SK-N-SH treated with all-trans-retinoic acid at 6 μM for 48 hours (cell line): ENCODE measurements around the gene GAREM1.

Experiments used
- ATAC-seq: fragments of 200-7000 bp; cut with Tn5 transposase; 3 replicates; pipeline ENCODE4 v1.9.1; 2020; ENCODE audit warnings: mild to moderate bottlenecking, moderate library complexity
- ARNTL ChIP-seq: fragments of 450-650 bp; formaldehyde crosslinking; IDR thresholded peaks from 2 replicates; pipeline ENCODE4 v1.5.0; 2020; ENCODE audit warnings: low read depth, mild to moderate bottlenecking, moderate library complexity, borderline replicate concordance
- BACH2 ChIP-seq: fragments of 250-450 bp; sonication (Bioruptor Pico); IDR thresholded peaks from 2 replicates; pipeline ENCODE4 v1.9.0; 2021; ENCODE audit warnings: mild to moderate bottlenecking, borderline replicate concordance
- CREB5 ChIP-seq: fragments of 250-450 bp; sonication (Bioruptor Pico); IDR thresholded peaks from 2 replicates; pipeline ENCODE4 v1.5.1; 2020; ENCODE audit warnings: low read depth, mild to moderate bottlenecking, moderate library complexity
- CSDC2 ChIP-seq: fragments of 250-450 bp; sonication (Bioruptor Pico); IDR thresholded peaks from 2 replicates; pipeline ENCODE4 v1.5.0; 2020; ENCODE audit warnings: mild to moderate bottlenecking, moderate library complexity
- CSRNP3 ChIP-seq: fragments of 250-450 bp; sonication (Bioruptor Pico); IDR thresholded peaks from 2 replicates; pipeline ENCODE4 v1.5.1; 2021; ENCODE audit warnings: mild to moderate bottlenecking, moderate library complexity
- ESRRG ChIP-seq: fragments of 250-450 bp; sonication (Bioruptor Pico); IDR thresholded peaks from 2 replicates; pipeline ENCODE4 v1.6.1; 2021; ENCODE audit warnings: mild to moderate bottlenecking
- GLIS3 ChIP-seq: fragments of 250-450 bp; sonication (Bioruptor Pico); IDR thresholded peaks from 2 replicates; pipeline ENCODE4 v1.5.0; 2020; ENCODE audit warnings: mild to moderate bottlenecking, moderate library complexity
- ISL1 ChIP-seq: fragments of 250-450 bp; sonication (Bioruptor Pico); IDR thresholded peaks from 2 replicates; pipeline ENCODE4 v2.1.2; 2022; ENCODE audit warnings: mild to moderate bottlenecking, moderate library complexity
- OSR1 ChIP-seq: fragments of 250-450 bp; sonication (Bioruptor Pico); IDR thresholded peaks from 2 replicates; pipeline ENCODE4 v1.8.0; 2022; ENCODE audit warnings: moderate library complexity, mild to moderate bottlenecking, inconsistent platforms
- PATZ1 ChIP-seq: fragments of 250-450 bp; sonication (Bioruptor Pico); IDR thresholded peaks from 2 replicates; pipeline ENCODE4 v1.8.0; 2020; ENCODE audit warnings: mild to moderate bottlenecking, moderate library complexity, borderline replicate concordance
- POU6F1 ChIP-seq: fragments of 250-450 bp; sonication (Bioruptor Pico); IDR thresholded peaks from 2 replicates; pipeline ENCODE4 v1.8.0; 2021; ENCODE audit warnings: low read depth, mild to moderate bottlenecking, moderate library complexity, borderline replicate concordance
- PPARA ChIP-seq: fragments of 250-450 bp; sonication (Bioruptor Pico); IDR thresholded peaks from 2 replicates; pipeline ENCODE4 v1.5.0; 2020; ENCODE audit warnings: mild to moderate bottlenecking, borderline replicate concordance
- RARB ChIP-seq: fragments of 250-450 bp; sonication (Bioruptor Pico); IDR thresholded peaks from 2 replicates; pipeline ENCODE4 v1.8.0; 2021; ENCODE audit warnings: mild to moderate bottlenecking, moderate library complexity
- SNAI2 ChIP-seq: fragments of 250-450 bp; sonication (Bioruptor Pico); IDR thresholded peaks from 2 replicates; pipeline ENCODE4 v1.5.0; 2020; ENCODE audit warnings: mild to moderate bottlenecking, moderate library complexity
- TCF4 ChIP-seq: fragments of 250-450 bp; sonication (Bioruptor Pico); IDR thresholded peaks from 2 replicates; pipeline ENCODE4 v1.8.0; 2021; ENCODE audit warnings: mild to moderate bottlenecking, moderate library complexity, borderline replicate concordance
- TOX ChIP-seq: fragments of 250-450 bp; sonication (Bioruptor Pico); IDR thresholded peaks from 2 replicates; pipeline ENCODE4 v1.8.0; 2021; ENCODE audit warnings: mild to moderate bottlenecking, moderate library complexity, borderline replicate concordance
- TSHZ2 ChIP-seq: fragments of 250-450 bp; sonication (Bioruptor Pico); IDR thresholded peaks from 2 replicates; pipeline ENCODE4 v1.5.0; 2020; ENCODE audit warnings: mild to moderate bottlenecking, moderate library complexity
- ZC3H10 ChIP-seq: fragments of 250-450 bp; sonication (Bioruptor Pico); IDR thresholded peaks from 2 replicates; pipeline ENCODE4 v1.5.1; 2021; ENCODE audit warnings: mild to moderate bottlenecking, moderate library complexity
- ZFP30 ChIP-seq: fragments of 450-650 bp; formaldehyde crosslinking; IDR thresholded peaks from 2 replicates; pipeline ENCODE4 v1.5.0; 2022; ENCODE audit warnings: mild to moderate bottlenecking, moderate library complexity
- ZNF565 ChIP-seq: fragments of 450-650 bp; formaldehyde crosslinking; conservative IDR thresholded peaks from 2 replicates; pipeline ENCODE4 v1.5.0; 2020; ENCODE audit warnings: low read depth, mild to moderate bottlenecking, moderate library complexity
- ZNF70 ChIP-seq: fragments of 450-650 bp; formaldehyde crosslinking; IDR thresholded peaks from 2 replicates; pipeline ENCODE4 v1.5.0; 2020; ENCODE audit warnings: mild to moderate bottlenecking, moderate library complexity
- ZNF8 ChIP-seq: fragments of 450-650 bp; formaldehyde crosslinking; IDR thresholded peaks from 2 replicates; pipeline ENCODE4 v1.5.0; 2020; ENCODE audit warnings: mild to moderate bottlenecking, moderate library complexity

The GAREM1 gene

GRCh38 chr18:32251466-32251865, 219.2 kb downstream of the GAREM1 start (continued):
- TF ChIP-seq CSRNP3 (CRISPR knock-in tag): no peak
- no peak for TF ChIP-seq ARNTL (CRISPR knock-in tag)
- TF ChIP-seq ZC3H10: no peak
- no peak for TF ChIP-seq OSR1

- no peak for ATAC-seq
- TF ChIP-seq PPARA: no peak
- no peak for TF ChIP-seq ZNF8
- no peak for TF ChIP-seq ZNF565 (CRISPR knock-in tag)
- no peak for TF ChIP-seq GLIS3 (CRISPR knock-in tag)
- TF ChIP-seq TCF4 (CRISPR knock-in tag): no peak
- no peak for TF ChIP-seq ZC3H10
- TF ChIP-seq ZFP30 (CRISPR knock-in tag): no peak
- no peak for TF ChIP-seq CSDC2 (CRISPR knock-in tag)
- no peak for TF ChIP-seq OSR1
- no peak for TF ChIP-seq ISL1 (CRISPR knock-in tag)
- TF ChIP-seq TSHZ2: no peak
- no peak for TF ChIP-seq ZNF70
- TF ChIP-seq ESRRG: no peak
Measured at GRCh38 chr18:32249147-32249929, 221.3 kb downstream of the GAREM1 start.

- no peak for ATAC-seq
- TF ChIP-seq SNAI2 (no peak), RARB (CRISPR knock-in tag) (no peak), TCF4 (CRISPR knock-in tag) (peak; percentile 79; the same call in 1 of the 2 replicates)
Measured at GRCh38 chr18:32244881-32245280, 225.8 kb downstream of the GAREM1 start.

- ATAC-seq: no peak
- TF ChIP-seq GLIS3 (CRISPR knock-in tag) (no peak), ESRRG (no peak), ARNTL (CRISPR knock-in tag) (no peak), PPARA (no peak), CREB5 (no peak), RARB (CRISPR knock-in tag) (no peak), SNAI2 (no peak), CSDC2 (CRISPR knock-in tag) (no peak), OSR1 (no peak), ZNF70 (no peak), CSRNP3 (CRISPR knock-in tag) (no peak)
- TF ChIP-seq, all 23 proteins: peak for 0
Measured at GRCh38 chr18:32243358-32243757, 227.3 kb downstream of the GAREM1 start.

- no peak for TF ChIP-seq ZFP30 (CRISPR knock-in tag)
- TF ChIP-seq PATZ1 (CRISPR knock-in tag): no peak
- no peak for TF ChIP-seq RARB (CRISPR knock-in tag)
- no peak for TF ChIP-seq ZNF8
- no peak for TF ChIP-seq GLIS3 (CRISPR knock-in tag)
- TF ChIP-seq PPARA: no peak
- TF ChIP-seq TOX (CRISPR knock-in tag): no peak
- no peak for TF ChIP-seq BACH2 (CRISPR knock-in tag)
- no peak for TF ChIP-seq ZNF70
- no peak for TF ChIP-seq CSRNP3 (CRISPR knock-in tag)
- TF ChIP-seq POU6F1 (CRISPR knock-in tag): no peak
- no peak for TF ChIP-seq ESRRG
- no peak for ATAC-seq
Measured at GRCh38 chr18:32242395-32242794, 228.3 kb downstream of the GAREM1 start.
